GF-D8 (cell line): ENCODE data around the gene TMEM200A.
"Not testable (repeated sequence)": the region's sequence is repeated elsewhere in the genome, so short reads cannot be mapped to it uniquely, and the experiment has no call there.

Experiments used
- DNase-seq: peaks from one replicate; lab custom pipeline; 2025; lab: John Stamatoyannopoulos, UW

The TMEM200A gene

DNA sequence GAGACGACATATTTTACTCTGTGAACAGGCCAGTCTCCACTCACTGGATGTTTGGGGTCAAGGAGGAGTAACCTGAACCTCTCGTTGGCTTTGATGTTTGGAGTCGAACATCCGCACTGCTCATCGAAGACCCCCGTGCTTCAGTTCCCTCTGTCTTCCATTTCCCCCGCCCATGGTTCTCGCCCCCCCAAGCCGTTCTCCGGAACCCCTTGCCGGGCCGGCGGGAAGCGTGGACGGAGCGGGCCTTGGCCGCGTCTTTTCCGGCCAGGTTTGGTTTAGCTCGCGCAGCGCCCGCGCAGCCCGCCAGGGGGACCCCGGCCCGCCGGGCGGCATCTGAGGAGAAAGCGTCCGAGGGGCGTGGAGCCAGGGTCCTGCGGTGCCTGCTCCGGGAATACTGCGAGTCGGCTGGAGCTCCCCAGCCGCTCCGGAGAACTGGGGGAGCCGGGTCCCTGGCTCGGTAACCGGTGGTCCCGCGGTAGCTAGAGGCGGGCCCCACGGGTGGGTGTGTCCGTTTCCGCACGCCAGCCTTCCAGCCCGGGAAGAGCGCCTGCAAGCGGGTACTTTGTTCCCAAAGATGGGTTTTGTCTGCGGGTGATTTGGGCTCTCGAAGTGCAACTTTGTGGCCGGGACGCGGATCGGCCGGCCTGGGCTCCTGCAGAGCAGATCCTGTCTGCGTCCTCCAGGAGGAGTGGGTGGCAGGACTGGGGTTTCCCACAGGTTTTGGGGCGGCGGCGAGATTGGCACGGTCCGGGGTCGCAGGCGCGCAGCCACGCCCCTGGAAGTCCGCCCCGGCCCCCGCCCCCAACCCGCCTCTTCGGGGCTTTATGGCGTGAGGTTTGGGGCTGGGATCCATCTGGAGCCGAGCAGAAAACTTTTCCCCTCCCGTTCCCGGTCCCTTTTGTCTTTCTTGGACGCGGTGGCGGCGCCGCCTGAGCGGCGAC, at the start of gene TMEM200A:
Gene TMEM200A (plus strand): TSS at position 852 of the 941 bp plus-strand sequence. CDS start 74,406 bp downstream, outside the sequence.
- no peak for DNase-seq

GRCh38 chr6:130320908-130321307, 44.9 kb upstream of the TMEM200A start:
- no peak for DNase-seq

DNA sequence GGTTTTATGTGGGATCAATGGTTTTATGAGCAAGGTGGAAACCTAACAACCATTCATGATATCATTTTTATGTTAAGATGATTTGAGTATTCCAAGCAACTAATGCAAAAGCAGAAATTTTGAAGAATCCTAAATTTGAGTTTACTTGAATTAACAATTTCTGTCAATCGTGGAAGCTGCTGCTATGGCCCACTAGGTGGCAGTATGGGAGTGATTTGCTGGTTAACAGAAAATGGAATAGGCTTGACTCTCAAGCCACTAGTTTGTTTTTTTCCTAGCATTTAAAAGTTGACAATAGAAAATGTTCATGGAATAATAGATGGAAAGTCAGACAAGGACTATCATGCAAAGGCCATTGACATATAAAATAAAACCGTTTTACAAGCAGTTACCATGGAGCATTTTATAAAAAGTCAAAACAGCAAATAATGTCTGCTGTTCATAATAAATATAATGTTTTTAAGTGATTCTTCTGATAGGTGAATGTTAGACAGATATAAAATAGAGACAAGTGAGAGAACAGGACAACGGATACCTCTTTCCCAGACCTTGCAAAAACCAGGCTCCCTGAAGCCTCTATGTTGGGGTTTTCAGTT, 43.0 kb upstream of the TMEM200A start:
- no peak for DNase-seq

- DNase-seq: no peak
These were observed 41.2 kb upstream of the TMEM200A start for GRCh38 chr6:130324657-130325056.

GRCh38 chr6:130326496-130326895, 39.3 kb upstream of the TMEM200A start:
- DNase-seq: no peak

DNA sequence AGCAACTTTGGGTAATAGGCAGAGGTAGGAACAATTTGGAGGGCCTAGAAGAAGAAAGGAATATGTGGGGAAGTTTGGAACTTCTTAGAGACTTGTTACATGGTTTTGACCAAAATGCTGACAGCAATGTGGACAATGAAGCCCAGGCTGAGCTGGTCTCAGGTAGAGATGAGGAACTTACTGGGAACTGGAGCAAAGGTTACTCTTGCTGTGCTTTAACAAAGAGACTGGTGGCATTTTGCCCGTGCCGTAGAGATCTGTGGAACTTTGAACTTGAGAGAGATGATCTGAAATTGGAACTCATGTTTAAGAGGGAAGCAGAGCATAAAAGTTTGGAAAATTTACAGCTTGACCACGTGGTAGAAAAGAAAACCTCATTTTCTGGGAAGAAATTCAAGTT, 28.3 kb upstream of the TMEM200A start:
- DNase-seq: no peak

- not testable (repeated sequence) for DNase-seq
These were observed 19.5 kb upstream of the TMEM200A start for GRCh38 chr6:130346324-130346723.

GRCh38 chr6:130354322-130354721, 11.5 kb upstream of the TMEM200A start:
- no peak for DNase-seq

- DNase-seq: no peak
These were observed 10.2 kb upstream of the TMEM200A start for GRCh38 chr6:130355572-130355971.

- no peak for DNase-seq
These were observed 8.4 kb upstream of the TMEM200A start for GRCh38 chr6:130357436-130357835.

- no peak for DNase-seq
These were observed 6.1 kb upstream of the TMEM200A start for GRCh38 chr6:130359736-130360135.

DNA sequence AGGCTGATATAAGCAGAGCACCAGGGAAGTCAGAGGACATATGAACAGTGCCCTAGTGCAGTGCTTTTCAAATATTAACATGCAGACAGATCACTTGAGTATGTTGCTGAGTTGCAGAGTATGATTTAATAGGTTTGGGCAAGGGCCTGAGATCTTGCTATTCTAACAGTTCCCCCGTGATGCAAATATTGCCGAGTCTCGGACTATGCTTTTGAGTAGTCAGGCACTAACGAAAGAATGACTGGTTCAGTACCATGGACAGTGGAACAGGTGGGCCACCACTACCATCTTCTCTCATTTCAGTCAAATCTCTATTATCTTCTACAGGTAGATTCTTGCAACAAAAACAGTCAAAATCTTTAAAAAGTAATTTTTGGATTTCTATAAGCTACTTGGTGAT, 3.7 kb upstream of the TMEM200A start:
- no peak for DNase-seq

- no peak for DNase-seq
These were observed 1.5 kb upstream of the TMEM200A start for GRCh38 chr6:130364224-130364780.

DNA sequence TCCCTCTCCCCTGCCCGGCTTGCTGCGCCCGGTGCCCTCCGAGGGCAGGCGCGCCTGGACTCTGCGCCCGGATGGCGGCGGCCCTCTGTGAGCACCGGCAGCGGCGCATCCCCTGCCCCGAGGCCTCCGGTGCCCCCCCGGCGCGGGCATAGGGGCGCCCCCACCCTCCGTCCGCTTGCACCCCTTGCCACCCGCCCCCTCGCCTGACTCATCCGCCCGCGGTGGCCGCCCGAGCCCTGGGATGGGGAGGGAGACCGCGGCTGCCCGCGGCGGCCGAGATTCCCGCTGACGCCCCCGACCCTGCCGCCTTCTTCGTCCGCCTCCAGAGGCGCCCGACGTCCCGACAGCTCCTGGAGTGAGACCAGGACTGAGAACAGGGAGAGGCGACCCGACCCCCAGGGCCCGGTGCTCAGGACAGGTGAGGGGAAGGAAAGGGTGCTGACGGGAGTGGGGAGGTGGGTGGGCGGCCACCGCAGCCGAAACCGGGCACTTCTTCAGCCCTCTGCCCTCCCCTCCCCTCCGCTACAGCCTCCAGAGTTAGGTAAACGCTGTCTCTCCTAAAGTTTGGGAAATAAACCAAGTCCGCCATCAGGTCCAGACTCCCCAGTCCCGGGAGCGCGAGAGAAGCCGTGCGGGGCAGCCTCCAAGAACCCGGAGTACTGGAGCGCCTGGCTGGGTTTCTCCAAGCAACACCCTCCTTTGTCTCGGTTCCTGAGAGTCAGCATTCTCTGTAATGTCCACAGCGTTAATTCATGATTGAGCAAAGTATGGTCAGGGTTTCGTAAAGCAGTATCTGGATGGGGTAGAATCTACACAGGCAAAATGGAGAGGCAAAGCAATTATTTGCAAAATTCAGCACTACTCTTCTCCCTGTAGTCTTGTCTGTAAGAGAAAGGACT, 539 bp downstream of the TMEM200A start:
- no peak for DNase-seq

- no peak for DNase-seq
These were observed 1.9 kb downstream of the TMEM200A start for GRCh38 chr6:130367767-130368166.

- DNase-seq: no peak
These were observed 2.8 kb downstream of the TMEM200A start for GRCh38 chr6:130368576-130368975.

DNA sequence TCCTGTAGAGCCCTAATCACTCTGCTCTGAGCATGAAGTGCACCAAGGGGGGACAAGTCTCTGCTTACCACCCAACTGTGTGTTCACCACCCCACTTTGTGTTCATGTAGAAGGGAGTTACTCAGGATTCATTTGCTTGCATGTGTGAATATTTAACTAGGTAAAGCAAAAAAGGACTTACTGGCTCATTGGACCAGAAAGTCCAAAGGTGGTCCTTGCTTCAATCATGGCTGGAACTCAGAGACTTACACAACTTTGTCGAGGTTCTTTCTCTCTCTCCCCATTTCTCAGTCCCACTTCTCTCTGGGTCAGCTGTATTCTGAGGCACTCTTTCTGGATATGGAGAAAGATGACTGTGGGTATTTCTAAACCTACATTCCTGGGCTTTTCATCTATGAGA, 4.0 kb downstream of the TMEM200A start:
- no peak for DNase-seq

- DNase-seq: no peak
These were observed 6.2 kb downstream of the TMEM200A start for GRCh38 chr6:130371921-130372420.

DNA sequence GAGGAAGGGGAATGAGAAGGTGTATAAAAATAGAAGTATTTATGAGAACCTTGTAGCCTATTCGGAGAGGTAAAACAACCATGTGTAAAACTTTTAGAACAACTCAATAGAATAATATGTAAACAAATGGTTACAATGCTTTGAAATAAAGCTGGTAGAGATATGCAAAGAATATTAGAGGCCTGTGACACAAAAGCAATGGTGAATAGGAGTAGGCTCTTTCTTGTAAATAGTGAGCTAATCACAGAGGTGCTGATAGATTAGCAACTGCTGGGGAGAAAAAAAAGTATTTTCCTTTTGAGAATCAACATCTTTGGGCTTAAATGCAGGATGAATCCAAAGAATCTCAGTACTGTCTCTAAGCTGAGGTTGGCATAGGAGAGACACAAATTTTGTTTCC, 7.0 kb downstream of the TMEM200A start:
- no peak for DNase-seq

DNA sequence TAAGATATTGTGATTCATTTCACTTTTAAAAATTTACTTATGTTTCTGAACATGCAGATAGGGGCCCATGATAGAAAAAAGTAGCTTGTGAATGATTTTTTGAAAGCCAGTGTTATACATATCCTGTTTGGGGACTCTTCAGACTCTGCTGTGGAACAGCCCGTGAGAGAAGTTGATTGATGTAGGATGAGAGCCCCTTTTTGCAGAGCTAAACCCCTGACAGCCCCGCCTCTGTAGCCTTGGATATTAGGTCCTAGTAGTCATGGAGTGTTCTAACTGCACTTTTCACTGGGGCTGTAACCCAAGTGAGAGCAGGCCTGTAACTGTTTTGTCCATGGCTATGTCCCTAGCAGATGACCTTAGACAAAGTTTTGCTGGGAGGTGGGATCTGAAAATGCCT, 8.2 kb downstream of the TMEM200A start:
- no peak for DNase-seq

DNA sequence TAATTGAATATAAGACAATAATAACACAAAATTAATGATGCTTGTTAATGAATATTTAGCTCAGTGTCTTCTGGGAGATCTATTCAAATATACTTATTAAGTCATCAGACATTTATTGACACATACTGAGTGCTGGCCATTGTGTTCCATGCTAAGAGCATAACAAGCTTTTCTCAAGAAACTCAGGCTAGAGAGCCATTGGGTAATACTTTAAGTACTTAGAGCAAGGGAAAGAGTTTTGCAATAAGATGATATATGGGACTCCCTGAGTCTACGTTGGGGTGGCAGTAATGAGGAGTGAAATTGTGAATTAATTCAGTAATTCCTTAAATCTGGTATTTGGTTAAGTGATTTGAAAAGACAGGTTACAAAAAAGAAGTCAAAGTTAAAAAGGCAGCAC, 11.1 kb downstream of the TMEM200A start:
- no peak for DNase-seq

GRCh38 chr6:130377371-130377770, 11.6 kb downstream of the TMEM200A start:
- no peak for DNase-seq
